HG02642 (cell line): ENCODE data around the gene SF3B3.
"Not testable (repeated sequence)": the region's sequence is repeated elsewhere in the genome, so short reads cannot be mapped to it uniquely, and the experiment has no call there.

Experiments
- ATAC-seq: cut with Tn5 transposase; IDR thresholded peaks from one replicate; pipeline ENCODE4 v1.9.1; 2021; ENCODE audit warnings: mild to moderate bottlenecking; ENCODE audit not compliant: unreplicated experiment, poor library complexity

The SF3B3 gene

GRCh38 chr16:70611224-70611598 lies 87.6 kb downstream of the SF3B3 start:
- no peak for ATAC-seq

- ATAC-seq, result no peak
Measured at GRCh38 chr16:70611785-70612303, 88.2 kb downstream of the SF3B3 start.

GRCh38 chr16:70612931-70613330 lies 89.3 kb downstream of the SF3B3 start:
- ATAC-seq, result no peak

GRCh38 chr16:70614208-70614951 lies 90.8 kb downstream of the SF3B3 start:
- no peak for ATAC-seq

- ATAC-seq, result no peak
Measured at GRCh38 chr16:70615945-70616344, 92.3 kb downstream of the SF3B3 start.

GRCh38 chr16:70621864-70622263 lies 98.2 kb downstream of the SF3B3 start:
- ATAC-seq, result not testable (repeated sequence)
